H7 (cell line): Measurements from ENCODE around the gene DPF3. TPM values are rescaled to one million over a fixed set of nuclear protein-coding genes. Genes with fewer than 3 reads are reported as not detected.
A peak's percentile ranks its signal among the peaks of the same experiment; 100 is the strongest.
"Not testable (repeated sequence)": the region's sequence is repeated elsewhere in the genome, so short reads cannot be mapped to it uniquely, and the experiment has no call there.

Experiments used
- DNase-seq: peaks from one replicate; pipeline ENCODE4 v3.0.0; 2012
- H3K27me3 ChIP-seq: 2 replicates; pipeline ENCODE4 v1.6.0; 2011; ENCODE audit warnings: mild to moderate bottlenecking, low read length; ENCODE audit not compliant: control insufficient read depth, insufficient read depth
- H3K36me3 ChIP-seq: replicated peaks from 2 replicates; pipeline ENCODE4 v1.5.1; 2011; ENCODE audit warnings: low read length; ENCODE audit not compliant: control insufficient read depth, insufficient read depth
- H3K4me3 ChIP-seq: 2 replicates; pipeline ENCODE4 v1.5.1; 2011; ENCODE audit warnings: low read depth, mild to moderate bottlenecking, control low read depth, low read length, moderate library complexity; ENCODE audit not compliant: insufficient read depth
- total RNA-seq: library from RNA; depleted of rRNA; stranded (reverse); fragments of >200 nt; shearing (Covaris generic); gene quantifications from 2 replicates; pipeline ENCODE4 v1.2.3, GENCODE V29; 2014

DPF3 gene
- total RNA-seq, 1 experiment from 2014 or later: 0.59 TPM

- Histone ChIP-seq H3K36me3 (no peaks in the 10 kb centered on the region), H3K27me3 (no peaks in the 10 kb centered on the region), H3K4me3 (no peak overlapping the region)
- no peak for DNase-seq
Measured at GRCh38 chr14:72880164-72880563, 13.7 kb downstream of the DPF3 start.

- no peaks in the 10 kb centered on the region for H3K36me3 ChIP-seq
- H3K4me3 ChIP-seq: no peak overlapping the region
- no peaks in the 10 kb centered on the region for H3K27me3 ChIP-seq
- no peak for DNase-seq
Measured at GRCh38 chr14:72879431-72879830, 14.5 kb downstream of the DPF3 start.

GRCh38 chr14:72878746-72879145 is 15.2 kb downstream of the DPF3 start:
- no peak for DNase-seq
- Histone ChIP-seq H3K27me3 (no peaks in the 10 kb centered on the region), H3K36me3 (no peaks in the 10 kb centered on the region), H3K4me3 (no peak overlapping the region)

- no peaks in the 10 kb centered on the region for H3K36me3 ChIP-seq
- H3K4me3 ChIP-seq: no peak overlapping the region
- DNase-seq: peak; percentile 53
- H3K27me3 ChIP-seq: no peaks in the 10 kb centered on the region
Measured at GRCh38 chr14:72876710-72877063, 17.2 kb downstream of the DPF3 start.

GRCh38 chr14:72876005-72876709 is 17.7 kb downstream of the DPF3 start:
- H3K36me3 ChIP-seq: no peaks in the 10 kb centered on the region
- H3K27me3 ChIP-seq: no peaks in the 10 kb centered on the region
- DNase-seq: no peak
- H3K4me3 ChIP-seq: no peak overlapping the region

GRCh38 chr14:72870878-72871277 is 23.0 kb downstream of the DPF3 start:
- H3K36me3 ChIP-seq, DNase-seq, H3K27me3 ChIP-seq, H3K4me3 ChIP-seq: not testable (repeated sequence)

GRCh38 chr14:72869407-72870329 is 24.2 kb downstream of the DPF3 start:
- Histone ChIP-seq H3K36me3 (no peaks in the 10 kb centered on the region), H3K27me3 (no peaks in the 10 kb centered on the region), H3K4me3 (no peak overlapping the region)
- DNase-seq: no peak

- Histone ChIP-seq H3K4me3 (no peak overlapping the region), H3K27me3 (no peaks in the 10 kb centered on the region), H3K36me3 (no peaks in the 10 kb centered on the region)
- no peak for DNase-seq
Measured at GRCh38 chr14:72868500-72868899, 25.4 kb downstream of the DPF3 start.

GRCh38 chr14:72864712-72865365 is 29.1 kb downstream of the DPF3 start:
- Histone ChIP-seq H3K36me3 (no peaks in the 10 kb centered on the region), H3K27me3 (no peaks in the 10 kb centered on the region), H3K4me3 (no peak overlapping the region)
- DNase-seq: no peak

GRCh38 chr14:72863216-72864006 is 30.5 kb downstream of the DPF3 start:
- Histone ChIP-seq H3K36me3 (no peaks in the 10 kb centered on the region), H3K27me3 (no peaks in the 10 kb centered on the region), H3K4me3 (no peak overlapping the region)
- DNase-seq: no peak

- no peak for DNase-seq
- no peaks in the 10 kb centered on the region for H3K36me3 ChIP-seq
- no peaks in the 10 kb centered on the region for H3K27me3 ChIP-seq
- no peak overlapping the region for H3K4me3 ChIP-seq
Measured at GRCh38 chr14:72856530-72857266, 37.2 kb downstream of the DPF3 start.

- Histone ChIP-seq H3K4me3 (no peak overlapping the region), H3K27me3 (no peaks in the 10 kb centered on the region), H3K36me3 (no peaks in the 10 kb centered on the region)
- DNase-seq: no peak
Measured at GRCh38 chr14:72855913-72856312, 38.0 kb downstream of the DPF3 start.

GRCh38 chr14:72852194-72852593 is 41.7 kb downstream of the DPF3 start:
- no peaks in the 10 kb centered on the region for H3K27me3 ChIP-seq
- no peak overlapping the region for H3K4me3 ChIP-seq
- H3K36me3 ChIP-seq: no peaks in the 10 kb centered on the region
- DNase-seq: no peak

- DNase-seq: no peak
- no peak overlapping the region for H3K4me3 ChIP-seq
Measured at GRCh38 chr14:72851635-72852034, 42.3 kb downstream of the DPF3 start.

More at GRCh38 chr14:72851635-72852034, 42.3 kb downstream of the DPF3 start:
- no peaks in the 10 kb centered on the region for H3K36me3 ChIP-seq
- no peaks in the 10 kb centered on the region for H3K27me3 ChIP-seq
